Endothelial cell of umbilical vein (primary cell): ENCODE data around the gene APLP2. TPM values are rescaled to one million over a fixed set of nuclear protein-coding genes. Genes with fewer than 3 reads are reported as not detected.

Experiments
- BruUV-seq: library from RNA; stranded (reverse); fragments of 400-500 nt; replicated peaks from 2 replicates; lab custom pipeline; 2021; lab: Mats Ljungman, UMichigan
- CTCF ChIA-PET: fragments of 300-600, 350-600 bp; sonication (Branson Sonifier 250); formaldehyde crosslinking; loops from one replicate; lab custom pipeline; 2021; ENCODE audit warnings: antibody characterized with exemption, inconsistent platforms; lab: Charles Lee
- POLR2A ChIA-PET: fragments of 300-600, 350-600 bp; sonication (Branson Sonifier 250); formaldehyde crosslinking; loops from one replicate; lab custom pipeline; 2021; ENCODE audit warnings: antibody characterized with exemption, inconsistent platforms; lab: Charles Lee
- DNase-seq: peaks from one replicate; pipeline ENCODE4 v3.0.0-alpha.2; 2011; ENCODE audit warnings: low read depth, low spot score
- FAIRE-seq: peaks from 2 replicates; lab custom pipeline; 2011; peaks lifted over from hg19 to GRCh38; lab: Jason Lieb, UNC
- H2AFZ ChIP-seq: 2 replicates; pipeline ENCODE4 v1.6.0; 2012; ENCODE audit warnings: low read depth, low read length, control low read depth, inconsistent platforms
- H3K27ac ChIP-seq: 2 replicates; pipeline ENCODE4 v1.5.1; 2011; ENCODE audit warnings: low read depth, mild to moderate bottlenecking, control low read depth, low read length, moderate library complexity; ENCODE audit not compliant: insufficient read depth
- H3K27me3 ChIP-seq, 2 experiments: 2 replicates each; pipeline versions ENCODE4 v1.6.0 to v1.6.1; 2011; ENCODE audit warnings: low read length in 2 of 2, mixed read lengths in 1 of 2; ENCODE audit not compliant: control insufficient read depth in 2 of 2, insufficient read depth in 2 of 2
- H3K36me3 ChIP-seq, 2 experiments: 2 replicates in 1 of 2; 3 replicates in 1 of 2; pipeline ENCODE4 v1.5.1; 2011; ENCODE audit warnings: low read length in 2 of 2, mild to moderate bottlenecking in 1 of 2, moderate library complexity in 1 of 2; ENCODE audit not compliant: control insufficient read depth in 2 of 2, insufficient read depth in 2 of 2; ENCODE audit errors: extremely low read depth in 1 of 2
- H3K4me1 ChIP-seq: 3 replicates; pipeline ENCODE4 v1.5.1; 2011; ENCODE audit warnings: mild to moderate bottlenecking, low read length; ENCODE audit not compliant: control insufficient read depth, insufficient read depth; ENCODE audit errors: extremely low read depth
- H3K4me2 ChIP-seq: 2 replicates; pipeline ENCODE4 v1.6.1; 2011; ENCODE audit warnings: low read length, control low read depth, mixed read lengths; ENCODE audit not compliant: insufficient read depth
- H3K4me3 ChIP-seq, 3 experiments: fragments of 200-600 bp in 1 of 3; sonication (generic), shearing (Covaris generic) in 1 of 3; replicated peaks in 1 of 3; 2 replicates each; pipeline ENCODE4 v1.5.1; 2011 to 2016; ENCODE audit warnings: control low read depth in 3 of 3, low read length in 3 of 3, mild to moderate bottlenecking in 2 of 3, inconsistent platforms in 1 of 3, low read depth in 1 of 3, moderate library complexity in 1 of 3; ENCODE audit not compliant: insufficient read depth in 1 of 3
- H3K79me2 ChIP-seq: 2 replicates; pipeline ENCODE4 v1.6.0; 2012; ENCODE audit warnings: low read length, inconsistent platforms; ENCODE audit not compliant: control insufficient read depth, insufficient read depth
- H3K9ac ChIP-seq: replicated peaks from 2 replicates; pipeline ENCODE3; 2011; ENCODE audit warnings: low read length, control low read depth; ENCODE audit not compliant: insufficient read depth; ENCODE audit errors: extremely low read depth
- H3K9me1 ChIP-seq: replicated peaks from 3 replicates; pipeline ENCODE4 v1.6.0; 2011; ENCODE audit warnings: mild to moderate bottlenecking, low read length; ENCODE audit not compliant: control insufficient read depth, insufficient read depth; ENCODE audit errors: extremely low read depth
- H3K9me3 ChIP-seq: replicated peaks from 2 replicates; pipeline ENCODE4 v1.5.1; 2012; ENCODE audit warnings: low read length, inconsistent platforms; ENCODE audit not compliant: control insufficient read depth, insufficient read depth
- H4K20me1 ChIP-seq: replicated peaks from 2 replicates; pipeline ENCODE3; 2011; ENCODE audit warnings: mild to moderate bottlenecking, low read length; ENCODE audit not compliant: control insufficient read depth, insufficient read depth; ENCODE audit errors: extremely low read depth
- CTCF ChIP-seq, 2 donors: IDR thresholded peaks; 1 replicate in 1 of 2; 2 replicates in 1 of 2; pipeline ENCODE4 v1.5.1; 2011; ENCODE audit warnings: low read length in 2 of 2, mild to moderate bottlenecking in 2 of 2, moderate library complexity in 2 of 2, control low read depth in 1 of 2, inconsistent platforms in 1 of 2, low read depth in 1 of 2; ENCODE audit not compliant: insufficient read depth in 1 of 2; ENCODE audit errors: extremely low read depth in 1 of 2
- EZH2 ChIP-seq: IDR thresholded peaks from 2 replicates; pipeline ENCODE4 v1.6.1; 2012; ENCODE audit warnings: borderline replicate concordance, low read depth, mild to moderate bottlenecking, moderate library complexity, low read length, inconsistent platforms; ENCODE audit not compliant: severe bottlenecking
- FOS ChIP-seq: IDR thresholded peaks from 2 replicates; pipeline ENCODE4 v1.6.1; 2011; ENCODE audit warnings: mild to moderate bottlenecking, low read length, moderate library complexity, borderline replicate concordance; ENCODE audit not compliant: insufficient read depth
- GATA2 ChIP-seq: IDR thresholded peaks from 2 replicates; pipeline ENCODE4 v1.7.0; 2011; ENCODE audit warnings: low read depth, mild to moderate bottlenecking, moderate library complexity, mixed read lengths, low read length; ENCODE audit not compliant: insufficient read length, insufficient read depth
- JUN ChIP-seq: IDR thresholded peaks from 2 replicates; pipeline ENCODE4 v1.6.1; 2011; ENCODE audit warnings: borderline replicate concordance, low read depth; ENCODE audit not compliant: insufficient read length, insufficient read depth
- MAX ChIP-seq: IDR thresholded peaks from 2 replicates; pipeline ENCODE4 v1.6.1; 2011; ENCODE audit not compliant: insufficient read depth, insufficient read length
- MYC ChIP-seq: IDR thresholded peaks from one replicate; pipeline ENCODE4 v1.6.1; 2011; ENCODE audit warnings: mild to moderate bottlenecking, low read depth, low read length
- POLR2A ChIP-seq: IDR thresholded peaks from 2 replicates; pipeline ENCODE4 v1.6.1; 2012; ENCODE audit warnings: low read depth, mild to moderate bottlenecking, control low read depth, low read length
- POLR2AphosphoS5 ChIP-seq: IDR thresholded peaks from 2 replicates; pipeline ENCODE4 v1.6.1; 2012; ENCODE audit warnings: low read depth, mild to moderate bottlenecking, control low read depth, low read length, moderate library complexity; ENCODE audit not compliant: insufficient read depth
- dilution Hi-C: fragments of 300-500 bp; cut with MboI; formaldehyde crosslinking; loops from one replicate; pipeline ENCODE4 v1.15.0; 2019; ENCODE audit warnings: low sequenced_read_pairs; ENCODE audit not compliant: extremely low pct_ligation_motif_present
- intact Hi-C: fragments of 100-400 bp; cut with micrococcal nuclease; formaldehyde crosslinking; loops from one replicate; pipeline ENCODE4 v1.10.0; 2022
- polyA plus RNA-seq, 4 experiments: library from polyadenylated mRNA; depleted of rRNA in 3 of 4; stranded (reverse) in 3 of 4; unstranded in 1 of 4; fragments of >200 nt; gene quantifications; 2 replicates each; pipeline versions ENCODE4 v1.2.1 to v1.2.3, GENCODE V29; 2011 to 2012; ENCODE audit warnings: missing spikeins in 1 of 4
- total RNA-seq: library from RNA; stranded (reverse); gene quantifications from 2 replicates; pipeline ENCODE4 v1.2.3, GENCODE V29; 2021

Gene APLP2
- total and polyA plus RNA-seq, 2 donors (not counting 3 experiments of a cell fraction or from before 2014, with no cell fraction given), result 493 to 543 TPM

- intact Hi-C loops, result no loop called here
- H3K4me2 ChIP-seq, result no peak overlapping the region
- H3K27ac ChIP-seq, result no peak overlapping the region
- H3K4me1 ChIP-seq, result peaks cover 7% of the 10 kb centered on the region
- no peaks in the 10 kb centered on the region for H3K27me3 ChIP-seq
- dilution Hi-C loops, result no loop called here
- TF ChIP-seq FOS (no peak), EZH2 (no peak), POLR2AphosphoS5 (no peak), MAX (no peak), MYC (no peak), POLR2A (no peak), GATA2 (no peak), JUN (no peak), CTCF (IDR thresholded peaks at IDR 0.05; ENCODE audit: extremely low read depth in 1 of 2, insufficient read depth in 1 of 2, low read depth in 1 of 2, low read length in 2 of 2) (no peak)
- no peak overlapping the region for H3K4me3 ChIP-seq
- no peak overlapping the region for H2AFZ ChIP-seq
- no TSS peak for BruUV-seq
- H3K79me2 ChIP-seq, result peaks cover 79% of the 10 kb centered on the region
- H3K36me3 ChIP-seq, result peaks cover 12 to 16% of the 10 kb centered on the region in 2 experiments
- POLR2A ChIA-PET, result no interaction called here
- no peak for FAIRE-seq
- peaks cover 7% of the 10 kb centered on the region for H4K20me1 ChIP-seq
- H3K9me1 ChIP-seq, result no peaks in the 10 kb centered on the region
- CTCF ChIA-PET, result no interaction called here
- H3K9me3 ChIP-seq, result no peaks in the 10 kb centered on the region
- H3K9ac ChIP-seq, result no peak overlapping the region
- DNase-seq, result no peak
Observed at GRCh38 chr11:130112071-130112830, 42.6 kb downstream of the APLP2 start.
